Spleen (tissue), 11 donors: ENCODE data around the gene UCP3. TPM values are rescaled to one million over a fixed set of nuclear protein-coding genes. Genes with fewer than 3 reads are reported as not detected.

Experiments
- DNase-seq: peaks from one replicate; pipeline ENCODE4 v3.0.0-alpha.2; 2020
- H3K27ac ChIP-seq, 8 donors: fragments of 200-600 bp; sonication (generic) in 7 of 8; 1 replicate in 4 of 8; 2 replicates in 4 of 8; pipeline versions ENCODE4 v1.5.0 to v1.8.0; 2016 to 2021; ENCODE audit warnings: inconsistent platforms in 4 of 8, mild to moderate bottlenecking in 4 of 8, moderate library complexity in 1 of 8
- H3K27me3 ChIP-seq, 7 donors: fragments of 200-600 bp; sonication (generic) in 6 of 7; replicated peaks in 1 of 7; 1 replicate in 4 of 7; 2 replicates in 3 of 7; pipeline versions ENCODE4 v1.5.0 to v1.8.0; 2016 to 2021; ENCODE audit warnings: inconsistent platforms in 3 of 7, mild to moderate bottlenecking in 1 of 7
- H3K36me3 ChIP-seq, 6 donors: fragments of 200-600 bp; sonication (generic) in 5 of 6; 1 replicate in 4 of 6; 2 replicates in 2 of 6; pipeline versions ENCODE4 v1.5.0 to v1.8.0; 2016 to 2021; ENCODE audit warnings: inconsistent platforms in 2 of 6
- H3K4me1 ChIP-seq, 6 donors: fragments of 200-600 bp; sonication (generic) in 5 of 6; 1 replicate in 3 of 6; 2 replicates in 3 of 6; pipeline versions ENCODE4 v1.5.0 to v1.8.0; 2016 to 2021; ENCODE audit warnings: inconsistent platforms in 3 of 6
- H3K4me3 ChIP-seq, 8 donors: fragments of 200-600 bp; sonication (generic) in 7 of 8; 1 replicate in 4 of 8; 2 replicates in 4 of 8; pipeline versions ENCODE4 v1.5.0 to v1.8.0; 2016 to 2021; ENCODE audit warnings: inconsistent platforms in 4 of 8, mild to moderate bottlenecking in 4 of 8, moderate library complexity in 2 of 8
- H3K9me3 ChIP-seq, 8 donors: fragments of 200-600 bp; sonication (generic) in 7 of 8; 1 replicate in 4 of 8; 2 replicates in 4 of 8; pipeline versions ENCODE4 v1.5.0 to v1.8.0; 2016 to 2021; ENCODE audit warnings: inconsistent platforms in 4 of 8
- POLR2A ChIP-seq, 3 donors: fragments of 450-650 bp; IDR thresholded peaks; one replicate each; pipeline ENCODE4 v1.5.1; 2017; ENCODE audit warnings: antibody characterized with exemption in 3 of 3, mild to moderate bottlenecking in 1 of 3
- POLR2AphosphoS5 ChIP-seq, 3 donors: sonication (generic); formaldehyde crosslinking; IDR thresholded peaks; one replicate each; pipeline ENCODE4 v1.5.1; 2017; ENCODE audit warnings: antibody characterized with exemption in 3 of 3
- WGBS, 5 donors: extraction: QIAGEN DNeasy Blood & Tissue Kit in 3 of 5; methylation state at CpG; one replicate each; pipeline versions ENCODE4 v1.1.5 to v1.1.7; 2013 to 2018; 5-methylcytosine and 5-hydroxymethylcytosine counted together
- intact Hi-C: fragments of 100-400 bp; cut with DNase I; formaldehyde crosslinking; loops from one replicate; pipeline ENCODE4 v1.15.0; 2023; ENCODE audit warnings: low total_unique reads
- polyA plus RNA-seq, 3 donors: library from polyadenylated mRNA; stranded (reverse); fragments of 200-250 nt; gene quantifications; one replicate each; pipeline ENCODE4 v1.2.1, GENCODE V29; 2013
- total RNA-seq, 7 donors: library from RNA; depleted of rRNA in 3 of 7; stranded (reverse); fragments of >200 nt in 3 of 7; fragmentation: NEBNext Ultra II Directional in 4 of 7; extraction: Animal tissue kit (Norgen Biotek cat#: 25700) in 4 of 7; gene quantifications; one replicate each; pipeline versions ENCODE4 v1.1.0 to v1.2.1, GENCODE V29; 2016 to 2021
- TF ChIP-seq, protein P1 (sequence below), 11 experiments: fragments of 200-600 bp in 7 of 11; fragments of 450-650 bp in 4 of 11; sonication (generic) in 4 of 11; IDR thresholded peaks in 8 of 11; conservative IDR thresholded peaks in 3 of 11; 1 replicate in 7 of 11; 2 replicates in 4 of 11; pipeline versions ENCODE4 v1.4.0 to v1.8.0; 2016 to 2021; ENCODE audit warnings: antibody characterized with exemption in 11 of 11, inconsistent platforms in 4 of 11, mild to moderate bottlenecking in 1 of 11
- donor health status: healthy with polysubstance abuse.
- donor health status: DM: no; HTN: no; CAD: no; lungs with moderate emphysema.
- donor health status: DM: no; HTN: no; CAD: no.
- donor health status: Bipolar disorder and iron deficiency.
- donor health status: healthy.
- donor health status: DM: no; HTN: no; CAD: no.
- donor health status: DM: yes; HTN: yes; CAD: no.

The UCP3 gene
- total and polyA plus RNA-seq, 10 donors = 0.68 to 7.1 (median 4.2) TPM

GRCh38 chr11:73995247-73995646 is 13.6 kb downstream of the UCP3 start:
- intact Hi-C loops = no loop called here
- H3K4me1 ChIP-seq = peaks cover 0 to 84% (median 48%) of the 10 kb centered on the region in 6 donors

GRCh38 chr11:73991471-73992006 is 17.3 kb downstream of the UCP3 start:
- TF ChIP-seq POLR2A (IDR thresholded peaks at IDR 0.05) = no peak
- TF ChIP-seq, protein P1, sequence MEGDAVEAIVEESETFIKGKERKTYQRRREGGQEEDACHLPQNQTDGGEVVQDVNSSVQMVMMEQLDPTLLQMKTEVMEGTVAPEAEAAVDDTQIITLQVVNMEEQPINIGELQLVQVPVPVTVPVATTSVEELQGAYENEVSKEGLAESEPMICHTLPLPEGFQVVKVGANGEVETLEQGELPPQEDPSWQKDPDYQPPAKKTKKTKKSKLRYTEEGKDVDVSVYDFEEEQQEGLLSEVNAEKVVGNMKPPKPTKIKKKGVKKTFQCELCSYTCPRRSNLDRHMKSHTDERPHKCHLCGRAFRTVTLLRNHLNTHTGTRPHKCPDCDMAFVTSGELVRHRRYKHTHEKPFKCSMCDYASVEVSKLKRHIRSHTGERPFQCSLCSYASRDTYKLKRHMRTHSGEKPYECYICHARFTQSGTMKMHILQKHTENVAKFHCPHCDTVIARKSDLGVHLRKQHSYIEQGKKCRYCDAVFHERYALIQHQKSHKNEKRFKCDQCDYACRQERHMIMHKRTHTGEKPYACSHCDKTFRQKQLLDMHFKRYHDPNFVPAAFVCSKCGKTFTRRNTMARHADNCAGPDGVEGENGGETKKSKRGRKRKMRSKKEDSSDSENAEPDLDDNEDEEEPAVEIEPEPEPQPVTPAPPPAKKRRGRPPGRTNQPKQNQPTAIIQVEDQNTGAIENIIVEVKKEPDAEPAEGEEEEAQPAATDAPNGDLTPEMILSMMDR (IDR thresholded peaks at IDR 0.05 in 8 of 11, conservative IDR thresholded peaks at IDR 0.05 in 3 of 11) = no peak
- TF ChIP-seq POLR2AphosphoS5 (IDR thresholded peaks at IDR 0.05) = no peak
- H3K27ac ChIP-seq = peak overlapping the region in 1 of 8 donors; percentile 16
- no peaks in the 10 kb centered on the region for H3K36me3 ChIP-seq
- H3K9me3 ChIP-seq = no peaks in the 10 kb centered on the region
- peaks cover 0 to 62% (median 39%) of the 10 kb centered on the region in 6 donors for H3K4me1 ChIP-seq
- peak; percentile 58 for DNase-seq
- no peak overlapping the region for H3K4me3 ChIP-seq
- intact Hi-C loops = no loop called here
- H3K27me3 ChIP-seq = no peaks in the 10 kb centered on the region
- 63 to 87% (median 72%) methylated on average over 6 of the region's 6 CpGs for WGBS, 5 donors

More at GRCh38 chr11:73995247-73995646, 13.6 kb downstream of the UCP3 start:
- Histone ChIP-seq H3K27me3 (no peaks in the 10 kb centered on the region), H3K36me3 (peaks cover 0 to 3% (median 0%) of the 10 kb centered on the region in 6 donors), H3K27ac (peak overlapping the region; percentile 17 to 86 (median 68)), H3K9me3 (no peaks in the 10 kb centered on the region), H3K4me3 (peak overlapping the region in 1 of 8 donors; percentile 34)
- no peak for DNase-seq
- 27 to 48% (median 45%) methylated on average over 2 of the region's 2 CpGs for WGBS, 5 donors
- TF ChIP-seq POLR2A (IDR thresholded peaks at IDR 0.05) = no peak
- TF ChIP-seq, protein P1 (IDR thresholded peaks at IDR 0.05 in 8 of 11, conservative IDR thresholded peaks at IDR 0.05 in 3 of 11) = no peak
- peak in 1 of 3 donors; percentile 46 for TF ChIP-seq POLR2AphosphoS5 (IDR thresholded peaks at IDR 0.05)

DNA sequence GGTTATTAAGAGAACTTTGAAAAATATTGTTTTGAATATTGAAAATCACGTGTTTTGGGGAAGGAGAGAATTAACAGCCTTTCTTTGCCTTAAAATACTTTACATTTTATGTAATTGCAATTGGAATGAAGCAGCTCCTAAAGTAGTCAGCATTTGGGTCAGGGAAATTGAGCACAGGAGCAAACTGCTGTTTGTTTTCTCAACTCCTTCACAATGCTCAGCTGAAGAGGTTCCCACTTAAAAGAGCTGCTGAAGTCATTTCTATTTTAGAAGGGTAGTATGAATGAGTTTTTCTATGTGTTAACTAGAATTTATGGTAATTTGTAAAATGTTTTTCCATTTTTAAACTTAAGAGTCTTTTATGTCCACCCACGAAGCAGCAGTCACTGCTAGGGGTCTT is 18.2 kb downstream of the UCP3 start:
- H3K36me3 ChIP-seq = no peaks in the 10 kb centered on the region
- H3K4me3 ChIP-seq = no peak overlapping the region
- WGBS, 5 donors = 75 to 84% (median 81%) methylated on average over 2 of the region's 2 CpGs

GRCh38 chr11:73989156-73989555 is 19.7 kb downstream of the UCP3 start:
- WGBS, 5 donors = 91 to 96% (median 93%) methylated on average over 6 of the region's 6 CpGs

More for the DNA sequence above, 18.2 kb downstream of the UCP3 start:
- Histone ChIP-seq H3K4me1 (peaks cover 0 to 55% (median 31%) of the 10 kb centered on the region in 6 donors), H3K27me3 (no peaks in the 10 kb centered on the region), H3K9me3 (no peaks in the 10 kb centered on the region), H3K27ac (no peak overlapping the region)
- intact Hi-C loops = no loop called here
- no peak for DNase-seq
- TF ChIP-seq, protein P1 (IDR thresholded peaks at IDR 0.05 in 8 of 11, conservative IDR thresholded peaks at IDR 0.05 in 3 of 11) = no peak
- no peak for TF ChIP-seq POLR2AphosphoS5 (IDR thresholded peaks at IDR 0.05)
- no peak for TF ChIP-seq POLR2A (IDR thresholded peaks at IDR 0.05)

More at GRCh38 chr11:73989156-73989555, 19.7 kb downstream of the UCP3 start:
- Histone ChIP-seq H3K27me3 (no peaks in the 10 kb centered on the region), H3K36me3 (no peaks in the 10 kb centered on the region), H3K9me3 (no peaks in the 10 kb centered on the region), H3K4me1 (peaks cover 3 to 48% (median 24%) of the 10 kb centered on the region in 6 donors), H3K4me3 (no peak overlapping the region), H3K27ac (no peak overlapping the region)
- intact Hi-C loops = no loop called here
- no peak for DNase-seq
- TF ChIP-seq POLR2A (IDR thresholded peaks at IDR 0.05) = no peak
- TF ChIP-seq, protein P1 (IDR thresholded peaks at IDR 0.05 in 8 of 11, conservative IDR thresholded peaks at IDR 0.05 in 3 of 11) = no peak
- TF ChIP-seq POLR2AphosphoS5 (IDR thresholded peaks at IDR 0.05) = no peak
